OCI-LY1 (cell line): ENCODE measurements around the gene FUT9.

Experiments
- H2AFZ ChIP-seq: fragments of 200-600 bp; sonication (generic), shearing (Covaris generic); 2 replicates; pipeline ENCODE4 v1.6.0; 2014; ENCODE audit warnings: antibody characterized with exemption, mild to moderate bottlenecking, low read length
- H3F3A ChIP-seq: fragments of 200-600 bp; sonication (generic), shearing (Covaris generic); 2 replicates; pipeline ENCODE4 v1.6.0; 2014; ENCODE audit warnings: mild to moderate bottlenecking, antibody characterized with exemption, low read length, moderate library complexity; ENCODE audit not compliant: insufficient read depth
- H3K27ac ChIP-seq: fragments of 200-600 bp; sonication (generic); 2 replicates; pipeline ENCODE4 v1.5.1; 2014; ENCODE audit warnings: low read length, mixed run types, mild to moderate bottlenecking, low read depth; ENCODE audit not compliant: poor library complexity, severe bottlenecking
- H3K27me3 ChIP-seq: fragments of 200-600 bp; sonication (generic); 2 replicates; pipeline ENCODE4 v1.6.0; 2014; ENCODE audit warnings: antibody characterized with exemption, mild to moderate bottlenecking, low read length, moderate library complexity; ENCODE audit not compliant: insufficient read depth
- H3K36me3 ChIP-seq: fragments of 200-600 bp; sonication (generic); 2 replicates; pipeline ENCODE4 v1.6.1; 2014; ENCODE audit warnings: mild to moderate bottlenecking, antibody characterized with exemption, low read length, moderate library complexity, mixed read lengths; ENCODE audit not compliant: insufficient read depth
- H3K4me1 ChIP-seq: fragments of 200-600 bp; sonication (generic); 2 replicates; pipeline ENCODE4 v1.5.1; 2014; ENCODE audit warnings: mild to moderate bottlenecking, low read length, moderate library complexity; ENCODE audit not compliant: insufficient read depth, severe bottlenecking
- H3K4me2 ChIP-seq: fragments of 200-600 bp; sonication (generic), shearing (Covaris generic); 2 replicates; pipeline ENCODE4 v1.6.1; 2014; ENCODE audit warnings: low read length
- H3K4me3 ChIP-seq: fragments of 200-600 bp; sonication (generic); 2 replicates; pipeline ENCODE4 v1.5.1; 2014; ENCODE audit warnings: low read length, low read depth, mild to moderate bottlenecking, mixed read lengths; ENCODE audit not compliant: poor library complexity, severe bottlenecking
- H3K79me2 ChIP-seq: fragments of 200-600 bp; shearing (Covaris generic); 2 replicates; pipeline ENCODE4 v1.6.1; 2016; ENCODE audit warnings: mixed run types, low read length, mixed read lengths; ENCODE audit not compliant: insufficient read depth
- H3K9ac ChIP-seq: fragments of 200-600 bp; sonication (generic), shearing (Covaris generic); 2 replicates; pipeline ENCODE4 v1.6.1; 2014; ENCODE audit warnings: mild to moderate bottlenecking, low read length, mixed read lengths
- H3K9me2 ChIP-seq: fragments of 200-600 bp; sonication (generic), shearing (Covaris generic); 2 replicates; pipeline ENCODE4 v1.6.1; 2014; ENCODE audit warnings: low read depth, mild to moderate bottlenecking, low read length, mixed read lengths
- H3K9me3 ChIP-seq: fragments of 200-600 bp; shearing (Covaris generic); 2 replicates; pipeline ENCODE4 v1.6.1; 2014; ENCODE audit warnings: low read length, mixed read lengths
- H4K20me1 ChIP-seq: fragments of 200-600 bp; sonication (generic), shearing (Covaris generic); 2 replicates; pipeline ENCODE4 v1.6.0; 2016; ENCODE audit warnings: mild to moderate bottlenecking, low read length; ENCODE audit not compliant: insufficient read depth
- CTCF ChIP-seq: fragments of 200-600 bp; sonication (generic), shearing (Covaris generic); IDR thresholded peaks from 2 replicates; pipeline ENCODE4 v1.5.1; 2017; ENCODE audit warnings: mild to moderate bottlenecking, antibody characterized with exemption, low read length, moderate library complexity, mixed read lengths
- EZH2 ChIP-seq: fragments of 200-600 bp; sonication (generic), shearing (Covaris generic); IDR thresholded peaks from 2 replicates; pipeline ENCODE4 v1.8.0; 2017; ENCODE audit warnings: borderline replicate concordance, mixed run types, mild to moderate bottlenecking, antibody characterized with exemption, low read length, moderate library complexity, mixed read lengths

Gene FUT9

GRCh38 chr6:96194675-96195074 lies 178.9 kb downstream of the FUT9 start:
- H3K4me3 ChIP-seq: no peak overlapping the region
- H3K4me2 ChIP-seq: no peak overlapping the region
- no peaks in the 10 kb centered on the region for H3K4me1 ChIP-seq
- H2AFZ ChIP-seq: no peak overlapping the region
- H3K27me3 ChIP-seq: no peaks in the 10 kb centered on the region
- no peaks in the 10 kb centered on the region for H3K9me3 ChIP-seq
- no peaks in the 10 kb centered on the region for H3K36me3 ChIP-seq
- H3F3A ChIP-seq: no peaks in the 10 kb centered on the region
- H3K9ac ChIP-seq: no peak overlapping the region
- H3K9me2 ChIP-seq: no peaks in the 10 kb centered on the region
- no peak overlapping the region for H3K27ac ChIP-seq
- no peaks in the 10 kb centered on the region for H3K79me2 ChIP-seq
- TF ChIP-seq EZH2 (no peak), CTCF (no peak)
- H4K20me1 ChIP-seq: no peaks in the 10 kb centered on the region

- H3K4me1 ChIP-seq: no peaks in the 10 kb centered on the region
- TF ChIP-seq CTCF (no peak), EZH2 (no peak)
- H3K27ac ChIP-seq: no peak overlapping the region
- H3F3A ChIP-seq: no peaks in the 10 kb centered on the region
- no peaks in the 10 kb centered on the region for H3K9me2 ChIP-seq
- no peaks in the 10 kb centered on the region for H3K79me2 ChIP-seq
- no peaks in the 10 kb centered on the region for H3K36me3 ChIP-seq
- no peaks in the 10 kb centered on the region for H3K9me3 ChIP-seq
- H3K4me3 ChIP-seq: no peak overlapping the region
- no peaks in the 10 kb centered on the region for H4K20me1 ChIP-seq
- H3K27me3 ChIP-seq: no peaks in the 10 kb centered on the region
- no peak overlapping the region for H2AFZ ChIP-seq
- no peak overlapping the region for H3K9ac ChIP-seq
- no peak overlapping the region for H3K4me2 ChIP-seq
Measured at GRCh38 chr6:96195272-96195671, 179.5 kb downstream of the FUT9 start.

- Histone ChIP-seq H3K9ac (no peak overlapping the region), H2AFZ (no peak overlapping the region), H3K4me2 (no peak overlapping the region), H3K36me3 (no peaks in the 10 kb centered on the region), H3K9me3 (no peaks in the 10 kb centered on the region), H3K79me2 (no peaks in the 10 kb centered on the region), H4K20me1 (no peaks in the 10 kb centered on the region), H3K27me3 (no peaks in the 10 kb centered on the region), H3K4me1 (no peaks in the 10 kb centered on the region), H3K9me2 (no peaks in the 10 kb centered on the region), H3K4me3 (no peak overlapping the region), H3F3A (no peaks in the 10 kb centered on the region), H3K27ac (no peak overlapping the region)
- no peak for TF ChIP-seq CTCF
- TF ChIP-seq EZH2: no peak
Measured at GRCh38 chr6:96196633-96197032, 180.9 kb downstream of the FUT9 start.
